H1 (cell line): ENCODE data around the gene YPEL2. TPM values are rescaled to one million over a fixed set of nuclear protein-coding genes. Genes with fewer than 3 reads are reported as not detected.

ENCODE experiments used
- CTCF ChIA-PET: fragments of 300-600 bp; sonication (Branson Sonifier 250); formaldehyde crosslinking; loops from one replicate; lab custom pipeline; 2021; ENCODE audit not compliant: partially characterized antibody; lab: Charles Lee
- POLR2A ChIA-PET: fragments of 300-600 bp; sonication (Branson Sonifier 250); formaldehyde crosslinking; loops from one replicate; lab custom pipeline; 2021; ENCODE audit warnings: inconsistent platforms; ENCODE audit not compliant: partially characterized antibody; lab: Charles Lee
- DNase-seq, 2 experiments: peaks; one replicate each; pipeline versions ENCODE4 v3.0.0 to v3.0.0-alpha.2; 2010 to 2022; ENCODE audit warnings: low spot score in 2 of 2, low read depth in 1 of 2, mixed read lengths in 1 of 2
- FAIRE-seq: peaks from 2 replicates; lab custom pipeline; 2011; peaks lifted over from hg19 to GRCh38; lab: Jason Lieb, UNC
- H2AFZ ChIP-seq: 2 replicates; pipeline ENCODE4 v1.8.1; 2012; ENCODE audit warnings: low read length, inconsistent platforms
- H2AK5ac ChIP-seq: 2 replicates; pipeline ENCODE4 v1.6.1; 2013; ENCODE audit warnings: low read depth, low read length
- H2BK120ac ChIP-seq: replicated peaks from 2 replicates; pipeline ENCODE3; 2013; ENCODE audit warnings: low read depth, low read length, inconsistent platforms
- H2BK12ac ChIP-seq: 2 replicates; pipeline ENCODE4 v1.6.1; 2013; ENCODE audit warnings: low read depth, low read length
- H2BK15ac ChIP-seq: 2 replicates; pipeline ENCODE4 v1.6.1; 2013; ENCODE audit warnings: low read length
- H2BK20ac ChIP-seq: 2 replicates; pipeline ENCODE4 v1.6.1; 2013; ENCODE audit warnings: low read length
- H2BK5ac ChIP-seq: 2 replicates; pipeline ENCODE4 v1.6.1; 2013; ENCODE audit warnings: low read depth, low read length
- H3K14ac ChIP-seq: 2 replicates; pipeline ENCODE4 v1.6.1; 2013; ENCODE audit warnings: inconsistent platforms; ENCODE audit not compliant: insufficient read length
- H3K18ac ChIP-seq: 2 replicates; pipeline ENCODE4 v1.6.1; 2013; ENCODE audit warnings: low read length; ENCODE audit errors: extremely low read depth
- H3K23ac ChIP-seq: 2 replicates; pipeline ENCODE4 v1.6.1; 2013; ENCODE audit warnings: inconsistent platforms; ENCODE audit not compliant: insufficient read length
- H3K23me2 ChIP-seq: 2 replicates; pipeline ENCODE4 v1.6.1; 2013; ENCODE audit warnings: low read depth, low read length
- H3K27ac ChIP-seq: 2 replicates; pipeline ENCODE4 v1.6.1; 2011; ENCODE audit warnings: low read depth, low read length, inconsistent platforms
- H3K27me3 ChIP-seq, 4 experiments: replicated peaks in 1 of 4; 1 replicate in 1 of 4; 2 replicates in 3 of 4; pipeline versions ENCODE4 v1.6.1 to v1.8.1; 2011 to 2013; ENCODE audit warnings: low read length in 3 of 4, mild to moderate bottlenecking in 3 of 4, inconsistent platforms in 2 of 4, mixed read lengths in 2 of 4, moderate library complexity in 1 of 4; ENCODE audit not compliant: control insufficient read depth in 3 of 4, insufficient read depth in 3 of 4; ENCODE audit errors: extremely low read depth in 1 of 4
- H3K36me3 ChIP-seq, 4 experiments: 2 replicates each; pipeline versions ENCODE4 v1.6.1 to v1.8.1; 2011 to 2013; ENCODE audit warnings: mild to moderate bottlenecking in 4 of 4, low read length in 3 of 4, moderate library complexity in 2 of 4, control low read depth in 1 of 4, inconsistent platforms in 1 of 4; ENCODE audit not compliant: insufficient read depth in 4 of 4, control insufficient read depth in 2 of 4
- H3K4ac ChIP-seq: replicated peaks from 2 replicates; pipeline ENCODE3; 2013; ENCODE audit warnings: low read length, low read depth, mixed read lengths, inconsistent platforms; ENCODE audit not compliant: insufficient read length
- H3K4me1 ChIP-seq, 4 experiments: replicated peaks in 1 of 4; 1 replicate in 1 of 4; 2 replicates in 3 of 4; pipeline versions ENCODE4 v1.6.1 to v1.8.1; 2011 to 2013; ENCODE audit warnings: low read length in 3 of 4, inconsistent platforms in 2 of 4, mixed read lengths in 1 of 4; ENCODE audit not compliant: insufficient read depth in 4 of 4, control insufficient read depth in 3 of 4
- H3K4me2 ChIP-seq, 2 experiments: 2 replicates each; pipeline versions ENCODE4 v1.6.1 to v1.8.1; 2011 to 2013; ENCODE audit warnings: low read depth in 2 of 2, low read length in 2 of 2, control low read depth in 1 of 2, inconsistent platforms in 1 of 2, mild to moderate bottlenecking in 1 of 2; ENCODE audit not compliant: insufficient read depth in 1 of 2
- H3K4me3 ChIP-seq, 4 experiments: fragments of 200-600, 300-600 bp in 1 of 4; sonication (generic), shearing (Covaris generic), sonication (Bioruptor Twin) in 1 of 4; 2 replicates each; pipeline versions ENCODE4 v1.5.1 to v1.8.1; 2011 to 2016; ENCODE audit warnings: low read length in 4 of 4, low read depth in 3 of 4, control low read depth in 2 of 4, inconsistent platforms in 2 of 4, mild to moderate bottlenecking in 2 of 4, mixed read lengths in 1 of 4, moderate library complexity in 1 of 4; ENCODE audit not compliant: insufficient read depth in 2 of 4; ENCODE audit errors: extremely low read depth in 1 of 4
- H3K56ac ChIP-seq: replicated peaks from 2 replicates; pipeline ENCODE3; 2013; ENCODE audit warnings: low read depth, mild to moderate bottlenecking, mixed read lengths, low read length, inconsistent platforms; ENCODE audit not compliant: insufficient read length
- H3K79me1 ChIP-seq: 2 replicates; pipeline ENCODE4 v1.6.1; 2013; ENCODE audit warnings: low read depth, low read length, control low read depth
- H3K79me2 ChIP-seq, 2 experiments: 2 replicates each; pipeline versions ENCODE4 v1.6.1 to v1.8.1; 2012 to 2013; ENCODE audit warnings: low read length in 2 of 2, mild to moderate bottlenecking in 2 of 2, inconsistent platforms in 1 of 2; ENCODE audit not compliant: insufficient read depth in 2 of 2, control insufficient read depth in 1 of 2
- H3K9ac ChIP-seq, 4 experiments: replicated peaks in 1 of 4; 1 replicate in 1 of 4; 2 replicates in 3 of 4; pipeline versions ENCODE4 v1.6.1 to v1.8.1; 2011 to 2013; ENCODE audit warnings: low read depth in 3 of 4, low read length in 3 of 4, control low read depth in 2 of 4, mild to moderate bottlenecking in 2 of 4, moderate library complexity in 2 of 4, inconsistent platforms in 1 of 4; ENCODE audit errors: extremely low read depth in 1 of 4
- H3K9me3 ChIP-seq, 2 experiments: 2 replicates each; pipeline versions ENCODE4 v1.6.1 to v1.8.1; 2012 to 2013; ENCODE audit warnings: mild to moderate bottlenecking in 2 of 2, moderate library complexity in 2 of 2, control low read depth in 1 of 2, inconsistent platforms in 1 of 2, low read depth in 1 of 2, low read length in 1 of 2, mixed read lengths in 1 of 2; ENCODE audit not compliant: insufficient read depth in 2 of 2
- H4K20me1 ChIP-seq, 2 experiments: replicated peaks in 1 of 2; 2 replicates each; pipeline versions ENCODE3 to v1.8.1; 2011 to 2013; ENCODE audit warnings: inconsistent platforms in 2 of 2, low read length in 2 of 2, mild to moderate bottlenecking in 1 of 2; ENCODE audit not compliant: insufficient read depth in 2 of 2, control insufficient read depth in 1 of 2
- H4K5ac ChIP-seq: 2 replicates; pipeline ENCODE4 v1.6.1; 2013; ENCODE audit warnings: low read length, low read depth, mixed read lengths, inconsistent platforms; ENCODE audit not compliant: insufficient read length
- H4K8ac ChIP-seq: 2 replicates; pipeline ENCODE4 v1.8.0; 2013; ENCODE audit warnings: mild to moderate bottlenecking, moderate library complexity, low read length, inconsistent platforms; ENCODE audit not compliant: insufficient read depth; ENCODE audit errors: extremely low read depth
- H4K91ac ChIP-seq: replicated peaks from 2 replicates; pipeline ENCODE3; 2013; ENCODE audit warnings: low read length, mixed read lengths, inconsistent platforms; ENCODE audit not compliant: insufficient read length
- BCL11A ChIP-seq, 2 experiments: IDR thresholded peaks; one replicate each; pipeline ENCODE4 v1.6.1; 2011; ENCODE audit warnings: low read depth in 2 of 2, low read length in 2 of 2, mild to moderate bottlenecking in 2 of 2
- SAP30 ChIP-seq: fragments of 300-600 bp; sonication (generic); IDR thresholded peaks from 2 replicates; pipeline ENCODE4 v1.7.1; 2012; ENCODE audit warnings: low read length, moderate library complexity, mild to moderate bottlenecking, inconsistent platforms; ENCODE audit not compliant: insufficient read depth, insufficient replicate concordance
- SRF ChIP-seq: IDR thresholded peaks from 2 replicates; pipeline ENCODE4 v1.6.1; 2011; ENCODE audit warnings: mild to moderate bottlenecking, low read depth, low read length, moderate library complexity
- WGBS, 2 experiments: shearing (Covaris generic) in 1 of 2; methylation state at CpG; one replicate each; pipeline versions ENCODE4 v1.1.6 to v1.1.7; 2013 to 2015; ENCODE audit warnings: low lambda C conversion rate in 2 of 2, mixed read lengths in 2 of 2, inconsistent platforms in 1 of 2, low coverage in 1 of 2, missing lambda C conversion rate in 1 of 2; ENCODE audit not compliant: insufficient replicate concordance in 2 of 2, insufficient coverage in 1 of 2, insufficient read length in 1 of 2; ENCODE audit errors: extremely low coverage in 1 of 2, missing lambda C conversion rate in 1 of 2; 5-methylcytosine and 5-hydroxymethylcytosine counted together
- polyA plus RNA-seq, 7 experiments: library from polyadenylated mRNA; depleted of rRNA in 3 of 7; stranded (reverse) in 5 of 7; unstranded in 2 of 7; fragments of >200 nt in 5 of 7; fragments of 200-250 nt in 2 of 7; gene quantifications; 1 replicate in 5 of 7; 2 replicates in 1 of 7; 4 replicates in 1 of 7; pipeline versions ENCODE4 v1.2.1 to v1.2.3, GENCODE V29; 2011 to 2013; ENCODE audit warnings: missing spikeins in 2 of 7, mixed read lengths in 2 of 7
- total RNA-seq: library from RNA; stranded (reverse); fragmentation: NEBNext Ultra II Directional; extraction: Animal tissue kit (Norgen Biotek cat#: 25700); gene quantifications from 2 replicates; pipeline ENCODE4 v1.2.1, GENCODE V29; 2021

Gene YPEL2
- total and polyA plus RNA-seq, 2 of the 8 experiments (the other 6 are each of a cell fraction or from before 2014, with no cell fraction given) = 1.6 to 3.5 TPM

GRCh38 chr17:59391021-59391420 lies 59.6 kb downstream of the YPEL2 start:
- TF ChIP-seq BCL11A (IDR thresholded peaks at IDR 0.05; ENCODE audit: low read depth in 2 of 2, low read length in 2 of 2) (no peak), SAP30 (no peak), SRF (no peak)
- no peak for DNase-seq
- no peak overlapping the region for H4K8ac ChIP-seq
- no peak overlapping the region for H3K27ac ChIP-seq
- no peaks in the 10 kb centered on the region for H3K27me3 ChIP-seq
- ChIA-PET CTCF (no interaction called here), POLR2A (no interaction called here)
- H3K18ac ChIP-seq = no peak overlapping the region
- H4K91ac ChIP-seq = no peak overlapping the region
- H3K4me2 ChIP-seq = no peak overlapping the region
- no peak overlapping the region for H4K5ac ChIP-seq
- H3K14ac ChIP-seq = no peak overlapping the region
- H2AFZ ChIP-seq = no peak overlapping the region
- H3K4me1 ChIP-seq = no peaks in the 10 kb centered on the region; a peak in 1 of 7 replicates
- no peak overlapping the region for H3K4me3 ChIP-seq
- no peak overlapping the region for H3K56ac ChIP-seq
- H2AK5ac ChIP-seq = no peak overlapping the region
- peaks cover 0 to 5% (median 2%) of the 10 kb centered on the region in 4 experiments; a peak in 4 of 8 replicates for H3K36me3 ChIP-seq
- no peak overlapping the region for H3K23ac ChIP-seq
- H2BK12ac ChIP-seq = no peak overlapping the region
- no peak overlapping the region for H2BK120ac ChIP-seq
- H2BK5ac ChIP-seq = no peak overlapping the region
- H3K9ac ChIP-seq = no peak overlapping the region
- no peaks in the 10 kb centered on the region for H4K20me1 ChIP-seq
- H3K23me2 ChIP-seq = no peaks in the 10 kb centered on the region
- WGBS, 2 experiments = 91% methylated on average over 4 of the region's 4 CpGs; no CpG with 5 or more reads in 1 of the 2 experiments
- FAIRE-seq = no peak
- H3K79me2 ChIP-seq = no peaks in the 10 kb centered on the region
- no peaks in the 10 kb centered on the region for H3K79me1 ChIP-seq
- H2BK20ac ChIP-seq = no peak overlapping the region
- H3K4ac ChIP-seq = no peak overlapping the region
- peaks cover 4 to 14% of the 10 kb centered on the region in 2 experiments; a peak in 2 of 4 replicates for H3K9me3 ChIP-seq
- H2BK15ac ChIP-seq = no peak overlapping the region
